Activated CD8-positive, alpha-beta memory T cell treated with anti-CD3 and anti-CD28 coated beads for 36 hours (primary cell): ENCODE measurements around the gene MGRN1. TPM values are rescaled to one million over a fixed set of nuclear protein-coding genes. Genes with fewer than 3 reads are reported as not detected.
"Not testable (repeated sequence)": the region's sequence is repeated elsewhere in the genome, so short reads cannot be mapped to it uniquely, and the experiment has no call there.

ENCODE experiments used
- CTCF ChIA-PET: fragments of 350-600 bp; sonication (Branson Sonifier 250); formaldehyde crosslinking; loops from one replicate; lab custom pipeline; 2021; ENCODE audit warnings: antibody characterized with exemption; lab: Charles Lee
- POLR2A ChIA-PET: fragments of 350-600 bp; sonication (Branson Sonifier 250); formaldehyde crosslinking; loops from one replicate; lab custom pipeline; 2021; ENCODE audit warnings: antibody characterized with exemption; lab: Charles Lee
- total RNA-seq, 2 experiments: library from RNA; stranded (reverse); gene quantifications; one replicate each; pipeline ENCODE4 v1.2.3, GENCODE V29; 2021

The MGRN1 gene
- total RNA-seq, 2 experiments from 2014 or later = 61.9 to 64.2 TPM

DNA sequence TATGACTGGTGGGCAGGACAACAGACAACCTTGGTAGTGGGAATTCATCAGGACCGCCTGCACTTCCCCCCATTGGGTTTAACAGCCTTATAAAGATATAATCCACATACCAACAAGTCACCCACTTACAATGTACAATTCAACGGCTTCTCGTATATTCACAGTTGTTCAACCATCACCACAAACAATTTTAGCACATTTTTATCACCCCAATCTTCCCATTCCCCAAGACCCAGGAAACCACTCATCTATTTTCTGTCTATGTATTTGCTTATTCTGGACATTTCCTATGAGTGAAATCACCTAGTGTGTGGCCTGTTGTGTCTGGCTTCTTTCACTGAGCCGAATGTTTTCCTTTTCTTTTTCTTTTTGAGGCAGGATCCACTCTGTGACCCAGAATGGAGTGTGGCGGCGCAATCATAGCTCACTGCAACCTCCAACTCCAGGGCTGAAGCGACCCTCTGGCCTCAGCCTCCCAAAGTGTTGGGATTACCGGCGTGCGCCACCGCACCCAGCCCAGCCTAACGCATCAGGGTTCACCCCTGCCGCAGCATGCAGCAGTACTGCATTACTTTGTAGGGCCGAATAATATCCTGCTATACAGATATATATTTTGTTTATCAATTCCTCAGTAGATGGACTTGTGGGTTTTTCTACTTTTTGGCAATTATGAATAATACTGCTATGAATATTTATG is 98.6 kb downstream of the MGRN1 start:
- ChIA-PET POLR2A (no interaction called here), CTCF (interaction anchor here (0.6 kb wide), 1 partner anchor 16 kb away, joined by 3 read pairs; no protein-coding TSS in a partner anchor)

DNA sequence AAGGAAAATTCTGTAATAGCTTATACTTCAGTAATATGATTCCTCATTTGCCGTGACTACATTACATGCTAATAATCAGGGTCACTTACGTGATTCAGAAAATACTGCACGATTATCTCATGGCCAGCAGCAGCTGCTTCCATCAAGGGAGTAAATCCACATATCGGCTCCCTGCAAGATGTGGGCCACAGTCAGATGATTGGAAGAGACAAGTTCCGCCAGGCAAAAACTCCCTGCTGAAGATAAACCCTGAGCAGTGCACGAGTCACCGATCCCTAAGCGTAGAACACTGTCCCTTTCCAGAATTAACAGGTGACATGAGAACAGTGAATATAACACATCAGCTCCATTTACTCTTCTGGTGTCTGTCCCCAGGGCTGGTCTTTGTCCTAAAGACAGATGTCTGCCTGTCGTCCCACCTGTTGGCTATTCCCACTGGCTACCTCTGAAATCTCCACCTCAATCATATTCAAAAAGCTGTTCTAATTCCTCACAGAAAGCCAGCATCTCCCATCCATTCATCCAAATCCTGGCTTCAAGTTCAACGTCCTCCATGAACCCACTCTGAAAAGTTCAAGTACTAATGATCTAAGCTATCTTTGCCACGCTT is 100.1 kb downstream of the MGRN1 start:
- ChIA-PET CTCF (interaction anchor here (0.7 kb wide), 1 partner anchor 12 kb away, joined by 3 read pairs; no protein-coding TSS in a partner anchor), POLR2A (no interaction called here)

DNA sequence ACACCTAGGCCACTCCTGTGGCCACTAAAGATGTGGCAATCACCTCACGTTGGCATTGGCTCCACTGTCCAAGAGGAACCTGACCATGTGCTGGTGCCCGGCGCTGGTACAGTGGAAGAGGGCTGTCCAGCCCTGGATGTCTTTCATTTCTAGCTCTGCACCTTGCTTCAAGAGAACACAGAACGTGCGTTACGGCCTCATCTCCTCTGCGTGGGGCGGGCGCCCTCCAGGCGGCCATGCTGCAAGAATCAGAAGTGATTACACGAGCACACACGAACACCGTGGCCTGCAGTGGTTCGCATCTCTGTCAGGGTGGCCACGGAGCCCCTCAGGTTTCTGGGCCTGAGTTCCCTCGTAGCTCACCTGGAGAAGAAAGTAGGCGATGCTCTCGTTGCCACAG is 102.0 kb downstream of the MGRN1 start:
- CTCF ChIA-PET = no interaction called here
- POLR2A ChIA-PET = no interaction called here

DNA sequence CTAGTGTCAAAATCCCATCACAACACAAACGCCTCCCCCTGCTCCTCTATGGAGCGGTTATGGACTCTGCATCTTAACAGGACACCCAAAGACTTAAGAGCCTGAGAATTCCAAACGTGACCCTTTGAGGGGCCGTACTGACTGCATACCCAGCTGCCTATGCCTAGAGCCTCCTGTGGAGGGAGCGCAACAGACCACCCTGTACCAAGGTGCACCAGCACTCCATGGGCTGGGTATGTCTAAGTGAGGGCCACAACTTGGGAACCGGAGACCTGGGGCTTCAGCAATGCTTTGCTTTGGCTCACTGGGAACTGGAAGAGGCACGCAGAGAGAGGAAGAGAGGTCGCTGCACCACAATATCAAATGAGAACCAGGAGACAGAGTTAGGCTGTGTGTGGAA is 104.0 kb downstream of the MGRN1 start:
- POLR2A ChIA-PET = no interaction called here

DNA sequence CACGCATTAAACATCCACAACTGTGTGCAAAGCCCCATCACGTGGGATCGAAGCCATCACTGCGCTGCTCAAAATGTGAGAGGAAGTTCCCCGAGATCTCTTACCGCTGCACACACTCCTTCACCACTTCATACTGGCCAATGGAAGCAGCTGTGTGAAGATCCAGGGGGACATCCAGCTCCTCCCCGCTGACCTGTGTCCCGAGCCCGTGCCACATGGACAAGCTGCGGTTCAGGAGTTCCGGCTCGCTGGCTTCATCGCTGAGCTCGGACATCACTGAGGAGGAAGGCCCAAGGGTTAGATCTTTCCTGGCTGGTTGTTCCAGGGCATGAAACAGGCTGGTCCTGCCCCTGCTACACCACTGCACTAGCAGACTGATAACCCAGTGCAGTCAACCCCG is 105.2 kb downstream of the MGRN1 start:
- CTCF ChIA-PET = interaction anchor here (0.6 kb wide), 1 partner anchor 104 kb away, joined by 3 read pairs; no protein-coding TSS in a partner anchor
- POLR2A ChIA-PET = no interaction called here

More for the DNA sequence above, 104.0 kb downstream of the MGRN1 start:
- CTCF ChIA-PET = no interaction called here

DNA sequence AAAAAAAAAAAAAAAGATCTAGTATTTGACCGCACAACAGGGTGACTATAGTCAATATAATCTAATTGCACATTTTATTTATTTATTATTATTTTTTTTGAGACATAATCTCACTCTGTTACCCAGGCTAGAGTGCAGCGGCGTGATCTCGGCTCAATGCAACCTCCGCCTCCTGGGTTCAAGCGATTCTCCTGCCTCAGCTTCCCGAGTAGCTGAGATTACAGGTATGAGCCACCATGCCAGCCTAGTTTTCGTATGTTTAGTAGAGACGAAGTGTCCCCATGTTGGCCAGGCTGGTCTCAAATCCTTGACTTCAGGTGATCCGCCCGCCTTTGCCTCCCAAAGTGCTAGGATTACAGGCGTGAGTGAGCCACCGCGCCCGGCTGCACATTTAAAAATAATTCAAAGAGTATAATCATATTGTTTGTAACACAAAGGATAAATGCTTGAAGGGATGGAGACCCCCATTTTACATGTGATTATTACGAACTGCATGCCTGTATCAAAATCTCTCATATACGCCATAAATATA is 108.7 kb downstream of the MGRN1 start:
- POLR2A ChIA-PET = interaction anchor here (1.6 to 2.3 kb wide), 3 partner anchors 40 to 382 kb away, joined by 5 to 8 read pairs (median 6); partner anchors contain the start of genes NUDT16L1, PAM16 and ROGDI
- CTCF ChIA-PET = interaction anchor here (1.2 kb wide), 1 partner anchor 34 kb away, joined by 3 read pairs; the partner anchor contains the start of gene ZNF500

DNA sequence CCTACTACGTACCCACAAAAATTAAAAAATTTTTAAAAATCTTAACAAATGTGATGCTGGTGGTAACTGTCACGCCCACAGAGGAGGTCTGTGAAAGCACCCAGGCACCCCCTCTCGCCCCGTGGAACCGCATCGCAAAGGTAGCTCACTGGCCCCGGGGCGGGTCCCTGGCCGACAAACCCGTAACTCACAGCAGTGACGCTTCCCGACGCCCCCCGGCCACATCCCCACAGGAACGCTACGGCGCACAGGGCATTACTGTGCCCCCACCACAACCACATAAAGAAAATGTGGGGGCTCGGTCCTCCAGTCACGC is 109.1 kb downstream of the MGRN1 start:
- ChIA-PET CTCF (interaction anchor here (1.2 to 1.6 kb wide), 2 partner anchors 33 to 40 kb away, joined by 3 to 7 read pairs; partner anchors contain the start of genes NUDT16L1 and ZNF500), POLR2A (interaction anchor here (1.0 to 2.3 kb wide), 5 partner anchors 34 to 383 kb away, joined by 3 to 8 read pairs (median 5); partner anchors contain the start of genes NUDT16L1, PAM16 and ROGDI)

DNA sequence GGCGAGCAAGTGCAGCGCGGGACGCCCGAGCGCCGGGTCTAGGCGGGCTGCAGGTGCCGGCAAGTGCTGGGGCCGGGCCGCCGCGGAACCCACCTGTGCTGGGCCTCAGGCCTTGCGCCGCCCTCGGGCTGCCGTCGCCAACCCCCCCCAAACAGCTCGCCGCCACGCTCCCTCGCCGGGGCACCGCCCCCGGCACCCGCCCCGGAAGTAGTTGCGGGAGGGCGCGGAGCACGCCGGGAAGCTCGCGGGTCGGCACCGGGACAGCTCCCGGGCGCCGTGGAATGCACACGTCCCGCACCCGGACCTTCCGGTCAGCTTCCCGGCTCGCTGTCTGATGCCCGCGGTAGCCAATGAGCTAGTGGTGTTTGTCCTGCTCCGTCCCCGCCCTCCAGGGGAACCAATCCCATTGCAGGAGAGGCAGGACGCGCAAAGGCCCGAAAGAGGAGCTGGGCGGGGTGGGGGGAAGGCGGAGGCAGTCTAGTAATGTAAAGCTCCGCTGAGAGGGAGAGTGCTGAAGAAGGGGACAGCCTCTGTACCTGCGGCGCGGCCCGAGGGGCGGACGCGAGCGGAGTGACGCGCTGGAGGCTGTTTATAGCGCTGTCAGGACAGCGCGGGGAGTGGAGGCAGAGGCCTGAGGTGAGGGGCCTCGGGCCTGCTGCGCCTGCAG is 109.6 kb downstream of the MGRN1 start, which contains the start of the genes ANKS3 and DNAAF8:
Gene ANKS3 (minus strand): TSS at position 209 of the 667 bp plus-strand sequence. CDS start 4,122 bp downstream, outside the sequence.
Gene DNAAF8 (plus strand): TSS at position 475 of the 667 bp plus-strand sequence. CDS start 1,978 bp downstream, outside the sequence.
- ChIA-PET CTCF (interaction anchor here (0.8 to 1.6 kb wide), 3 partner anchors 33 to 108 kb away, joined by 3 to 7 read pairs (median 3); partner anchors contain the start of genes NUDT16L1 and ZNF500), POLR2A (interaction anchor here (0.5 to 2.3 kb wide), 10 partner anchors 12 to 383 kb away, joined by 3 to 8 read pairs (median 4); partner anchors contain the start of genes NUDT16L1, PAM16, ROGDI and UBALD1)

DNA sequence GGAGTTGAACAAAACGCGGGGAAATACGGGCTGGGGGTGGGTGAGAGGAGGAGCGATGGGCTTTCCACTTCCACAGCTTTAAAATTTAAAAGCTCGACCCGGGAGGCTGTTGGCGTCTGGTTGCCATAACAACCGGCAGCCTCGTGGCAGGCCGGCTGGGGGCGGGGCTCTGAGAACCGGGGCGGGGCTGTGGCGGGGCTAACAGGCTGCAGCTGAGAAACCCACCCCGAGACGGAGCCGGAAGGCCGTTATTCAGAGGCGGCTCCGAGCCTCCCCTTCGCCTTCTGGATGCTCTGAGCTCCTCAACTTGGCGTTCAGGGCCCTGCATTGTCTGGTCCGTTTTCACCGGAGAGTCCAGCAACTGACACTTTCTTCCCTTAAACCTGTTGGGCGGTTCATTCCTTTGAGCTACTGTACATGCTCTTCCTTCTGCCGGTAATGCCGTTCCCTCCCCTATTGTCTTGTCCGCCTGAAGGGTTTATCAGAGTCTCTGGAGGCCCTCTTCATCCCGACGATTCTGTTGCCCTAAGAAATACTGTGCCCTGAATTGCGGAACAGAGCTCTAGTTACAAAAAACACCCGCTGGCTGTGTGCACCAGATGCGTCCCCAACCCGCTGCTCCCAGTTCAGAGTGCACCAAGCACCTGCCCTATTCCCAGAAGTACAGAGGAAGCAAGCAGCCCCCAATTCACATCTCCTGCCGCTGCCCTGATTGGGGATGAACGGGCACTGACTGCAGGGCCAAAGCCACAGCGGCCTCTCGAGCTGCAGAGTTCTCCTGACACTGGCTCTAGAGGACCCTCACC is 110.3 kb downstream of the MGRN1 start:
- CTCF ChIA-PET = interaction anchor here (0.8 to 1.6 kb wide), 2 partner anchors 41 to 109 kb away, joined by 3 to 7 read pairs; partner anchors contain the start of gene NUDT16L1

DNA sequence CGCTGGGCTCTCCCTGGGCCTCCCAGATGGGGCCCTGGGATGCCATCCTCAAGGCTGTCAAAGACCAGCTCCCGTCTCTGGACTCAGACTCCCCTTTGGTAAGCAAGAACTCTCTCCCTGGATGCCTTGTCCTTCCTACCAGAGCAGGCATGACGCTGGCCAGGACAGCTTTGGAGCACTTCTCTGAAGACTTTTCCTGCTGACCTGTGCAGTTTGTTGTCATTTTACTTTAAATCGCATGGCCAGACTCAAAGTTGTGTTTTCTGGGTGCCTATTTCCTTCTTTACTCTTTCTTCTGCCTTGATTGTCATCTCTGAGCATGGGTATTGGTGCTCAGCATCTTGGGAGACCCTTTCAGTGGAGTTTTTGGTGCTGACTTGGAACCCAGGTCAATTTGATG is 111.9 kb downstream of the MGRN1 start:
- POLR2A ChIA-PET = interaction anchor here (1.0 kb wide), 1 partner anchor 43 kb away, joined by 3 read pairs; the partner anchor contains the start of gene NUDT16L1
- CTCF ChIA-PET = no interaction called here

More for the DNA sequence above, 110.3 kb downstream of the MGRN1 start:
- POLR2A ChIA-PET = interaction anchor here (0.5 to 2.3 kb wide), 11 partner anchors 13 to 384 kb away, joined by 3 to 8 read pairs (median 4); partner anchors contain the start of genes NUDT16L1, PAM16, ROGDI and UBALD1

DNA sequence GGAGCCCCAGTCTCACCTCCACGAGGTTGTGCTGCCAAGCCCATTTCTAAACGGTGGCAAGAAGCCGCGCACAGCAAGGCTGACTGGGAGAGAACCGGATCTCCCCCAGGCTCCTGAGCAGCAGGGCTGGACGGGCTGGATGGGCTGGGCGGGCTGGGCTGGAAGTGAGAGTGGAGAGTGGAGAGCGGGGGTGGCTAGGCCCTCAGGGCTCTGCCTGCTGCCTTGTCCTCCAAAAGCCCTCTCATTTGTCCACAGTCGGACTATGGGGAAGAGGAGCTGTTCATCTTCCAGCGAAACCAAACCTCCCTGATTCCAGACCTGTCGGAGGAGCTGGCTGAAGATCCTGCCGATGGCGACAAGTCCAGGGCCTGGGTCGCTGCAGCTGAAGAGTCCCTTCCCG is 112.9 kb downstream of the MGRN1 start:
- ChIA-PET CTCF (no interaction called here), POLR2A (interaction anchor here (1.0 kb wide), 1 partner anchor 44 kb away, joined by 3 read pairs; the partner anchor contains the start of gene NUDT16L1)

DNA sequence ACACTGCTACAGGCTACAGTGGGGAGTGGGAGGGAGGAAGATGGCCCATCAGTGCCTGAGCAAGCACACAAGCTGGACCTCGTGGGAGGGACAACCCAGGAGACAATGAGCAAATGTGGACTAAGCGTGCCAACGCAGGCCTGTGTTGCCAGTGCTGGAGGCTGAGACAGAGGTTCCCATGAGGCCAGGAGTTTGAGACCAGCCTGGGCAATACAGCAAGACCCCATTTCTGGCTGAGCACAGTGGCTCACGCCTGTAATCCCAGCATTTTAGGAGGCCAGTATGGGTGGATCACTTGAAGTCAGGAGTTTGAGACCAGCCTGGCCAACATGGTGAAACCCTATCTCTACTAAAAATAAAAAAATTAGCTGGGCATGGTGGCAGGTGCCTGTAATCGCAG is 113.7 kb downstream of the MGRN1 start:
- CTCF ChIA-PET, POLR2A ChIA-PET: not testable (repeated sequence)

Other genes starting within 250 kb of the MGRN1 start
- 10 to 100 TPM; 80.2 to 86.3 TPM for gene CORO7, start 208.2 kb upstream of the MGRN1 start, total RNA-seq
- 100 to 1,000 TPM; 109 to 111 TPM for gene DNAJA3, start 199.0 kb upstream of the MGRN1 start, total RNA-seq
- 10 to 100 TPM; 67.8 to 70.8 TPM for gene NMRAL1, start 150.2 kb upstream of the MGRN1 start, total RNA-seq
- 10 to 100 TPM; 92.9 to 94.6 TPM for gene HMOX2, start 148.4 kb upstream of the MGRN1 start, total RNA-seq
- gene CDIP1, start 86.1 kb upstream of the MGRN1 start, total RNA-seq = 10 to 100 TPM; 38.7 to 39.3 TPM
- gene C16orf96, start 68.5 kb upstream of the MGRN1 start, total RNA-seq = under 1 TPM; 0.08 to 0.11 TPM
- 10 to 100 TPM; 19.5 to 21.0 TPM for gene UBALD1, start 9.9 kb upstream of the MGRN1 start, total RNA-seq
- gene NUDT16L1, start 68.7 kb downstream of the MGRN1 start, total RNA-seq = 10 to 100 TPM; 34.0 to 34.4 TPM
- 10 to 100 TPM; 16.3 to 17.3 TPM for gene ANKS3, start 109.4 kb downstream of the MGRN1 start, total RNA-seq
- gene DNAAF8, start 109.7 kb downstream of the MGRN1 start, total RNA-seq = under 1 TPM; 0.25 to 0.32 TPM
- gene ZNF500, start 142.3 kb downstream of the MGRN1 start, total RNA-seq = 10 to 100 TPM in 1 of 2 experiments, 1 to 10 TPM in 1; 10.0 to 12.0 TPM
- not detected for gene SEPTIN12, start 163.5 kb downstream of the MGRN1 start, total RNA-seq
- not detected for gene SMIM22, start 170.5 kb downstream of the MGRN1 start, total RNA-seq
- 1 to 10 TPM; 4.8 to 5.4 TPM for gene ROGDI, start 177.8 kb downstream of the MGRN1 start, total RNA-seq
- gene GLYR1, start 222.5 kb downstream of the MGRN1 start, total RNA-seq = 100 to 1,000 TPM; 101 to 105 TPM
- 10 to 100 TPM; 36.7 to 38.9 TPM for gene UBN1, start 222.7 kb downstream of the MGRN1 start, total RNA-seq